Measurements from ENCODE around the gene FHDC1.

FHDC1 gene

DNA sequence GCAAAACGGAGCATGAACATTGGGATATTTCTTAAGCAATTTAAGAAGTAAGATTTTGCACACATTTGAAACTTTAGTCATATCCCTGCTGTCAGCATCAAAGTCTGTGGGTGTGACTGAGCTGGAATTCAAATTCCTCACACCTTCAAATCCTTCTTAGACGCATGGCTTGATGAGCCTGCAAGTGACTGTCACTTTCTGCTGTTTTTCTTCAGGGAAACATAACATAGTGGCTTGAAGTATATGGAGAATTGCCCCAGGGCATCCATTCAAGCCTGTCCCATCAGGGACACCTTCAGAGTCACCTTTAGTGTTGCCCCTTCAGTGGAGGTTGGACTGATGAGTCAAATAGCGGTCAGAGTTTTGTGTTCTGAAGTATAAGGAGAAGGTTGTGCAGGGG, 17.4 kb downstream of the FHDC1 start:
- TF ChIP-seq, protein P1, sequence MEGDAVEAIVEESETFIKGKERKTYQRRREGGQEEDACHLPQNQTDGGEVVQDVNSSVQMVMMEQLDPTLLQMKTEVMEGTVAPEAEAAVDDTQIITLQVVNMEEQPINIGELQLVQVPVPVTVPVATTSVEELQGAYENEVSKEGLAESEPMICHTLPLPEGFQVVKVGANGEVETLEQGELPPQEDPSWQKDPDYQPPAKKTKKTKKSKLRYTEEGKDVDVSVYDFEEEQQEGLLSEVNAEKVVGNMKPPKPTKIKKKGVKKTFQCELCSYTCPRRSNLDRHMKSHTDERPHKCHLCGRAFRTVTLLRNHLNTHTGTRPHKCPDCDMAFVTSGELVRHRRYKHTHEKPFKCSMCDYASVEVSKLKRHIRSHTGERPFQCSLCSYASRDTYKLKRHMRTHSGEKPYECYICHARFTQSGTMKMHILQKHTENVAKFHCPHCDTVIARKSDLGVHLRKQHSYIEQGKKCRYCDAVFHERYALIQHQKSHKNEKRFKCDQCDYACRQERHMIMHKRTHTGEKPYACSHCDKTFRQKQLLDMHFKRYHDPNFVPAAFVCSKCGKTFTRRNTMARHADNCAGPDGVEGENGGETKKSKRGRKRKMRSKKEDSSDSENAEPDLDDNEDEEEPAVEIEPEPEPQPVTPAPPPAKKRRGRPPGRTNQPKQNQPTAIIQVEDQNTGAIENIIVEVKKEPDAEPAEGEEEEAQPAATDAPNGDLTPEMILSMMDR (conservative IDR thresholded peaks at IDR 0.05; ENCODE audit: low read depth, low read length), result no peak
- no peak overlapping the region for H3K9ac ChIP-seq
- no peaks in the 10 kb centered on the region for H4K20me1 ChIP-seq (ENCODE audit: insufficient read depth)
- no peak overlapping the region for H2AFZ ChIP-seq (ENCODE audit: low read depth)
- no peaks in the 10 kb centered on the region for H3K4me1 ChIP-seq (ENCODE audit: low read depth, poor library complexity, severe bottlenecking)
- H3K4me2 ChIP-seq, result no peak overlapping the region
- no peaks in the 10 kb centered on the region for H3K79me2 ChIP-seq (ENCODE audit: insufficient read depth, low read depth)
- no peak overlapping the region for H3K27ac ChIP-seq
- no peaks in the 10 kb centered on the region for H3K27me3 ChIP-seq (ENCODE audit: insufficient read depth, low read depth)
- H3K4me3 ChIP-seq (IDR thresholded peaks at IDR 0.05; ENCODE audit: insufficient read depth, low read depth, low read length), result no peak overlapping the region
- no peaks in the 10 kb centered on the region for H3K36me3 ChIP-seq (ENCODE audit: insufficient read depth)

DNA sequence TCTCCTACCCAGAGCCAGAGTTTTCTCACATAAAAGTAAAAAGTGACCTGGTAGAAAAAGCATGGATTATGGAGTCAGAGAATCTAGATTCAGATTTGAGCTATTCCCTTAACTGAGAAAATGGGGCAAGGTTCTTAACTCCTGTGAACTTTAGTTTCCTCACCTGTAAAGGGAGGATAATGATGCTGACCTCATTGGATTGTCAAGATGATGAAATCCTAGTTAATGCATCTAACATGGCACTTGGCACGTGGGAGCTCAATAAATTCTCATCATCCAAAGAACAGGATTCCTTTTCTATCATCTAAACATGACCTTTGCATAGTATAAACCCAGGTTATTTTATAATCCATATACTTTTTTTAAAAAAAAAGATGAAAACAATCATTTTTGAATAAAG, 18.6 kb downstream of the FHDC1 start:
- Histone ChIP-seq H3K79me2 (ENCODE audit: insufficient read depth, low read depth) (no peaks in the 10 kb centered on the region), H3K9ac (no peak overlapping the region), H3K4me1 (ENCODE audit: low read depth, poor library complexity, severe bottlenecking) (no peaks in the 10 kb centered on the region), H3K27me3 (ENCODE audit: insufficient read depth, low read depth) (no peaks in the 10 kb centered on the region), H3K4me3 (IDR thresholded peaks at IDR 0.05; ENCODE audit: insufficient read depth, low read depth, low read length) (no peak overlapping the region), H3K4me2 (no peak overlapping the region), H2AFZ (ENCODE audit: low read depth) (no peak overlapping the region), H4K20me1 (ENCODE audit: insufficient read depth) (no peaks in the 10 kb centered on the region), H3K27ac (no peak overlapping the region), H3K36me3 (ENCODE audit: insufficient read depth) (no peaks in the 10 kb centered on the region)
- TF ChIP-seq, protein P1 (conservative IDR thresholded peaks at IDR 0.05; ENCODE audit: low read depth, low read length), result no peak

DNA sequence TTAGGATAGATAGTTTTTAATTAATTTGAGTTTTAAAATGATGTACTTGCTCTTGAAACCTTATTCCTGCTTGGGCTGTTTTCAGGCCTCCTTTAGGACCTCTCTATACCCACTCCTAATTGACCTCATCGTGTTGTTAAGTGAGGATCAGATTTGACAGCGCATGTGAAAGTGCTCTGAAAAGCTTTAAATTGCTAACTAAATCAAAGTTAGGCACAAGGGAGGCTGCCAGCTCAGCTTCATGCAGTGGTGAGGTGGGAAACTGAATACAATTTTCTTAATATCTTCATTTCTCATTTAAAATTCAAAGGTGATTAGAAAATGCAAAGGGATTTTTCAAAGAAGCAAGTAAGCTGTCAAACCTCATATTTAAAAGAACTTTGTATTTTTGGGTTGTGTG, 20.0 kb downstream of the FHDC1 start:
- H3K4me2 ChIP-seq, result no peak overlapping the region
- TF ChIP-seq, protein P1 (conservative IDR thresholded peaks at IDR 0.05; ENCODE audit: low read depth, low read length), result no peak
- H3K27me3 ChIP-seq (ENCODE audit: insufficient read depth, low read depth), result no peaks in the 10 kb centered on the region
- H2AFZ ChIP-seq (ENCODE audit: low read depth), result no peak overlapping the region
- H3K4me1 ChIP-seq (ENCODE audit: low read depth, poor library complexity, severe bottlenecking), result no peaks in the 10 kb centered on the region
- H3K4me3 ChIP-seq (IDR thresholded peaks at IDR 0.05; ENCODE audit: insufficient read depth, low read depth, low read length), result no peak overlapping the region
- no peak overlapping the region for H3K9ac ChIP-seq
- no peaks in the 10 kb centered on the region for H4K20me1 ChIP-seq (ENCODE audit: insufficient read depth)
- no peaks in the 10 kb centered on the region for H3K79me2 ChIP-seq (ENCODE audit: insufficient read depth, low read depth)
- H3K27ac ChIP-seq, result no peak overlapping the region
- H3K36me3 ChIP-seq (ENCODE audit: insufficient read depth), result no peaks in the 10 kb centered on the region

- H2AFZ ChIP-seq (ENCODE audit: low read depth), result no peak overlapping the region
- H3K27me3 ChIP-seq (ENCODE audit: insufficient read depth, low read depth), result no peaks in the 10 kb centered on the region
- TF ChIP-seq, protein P1 (conservative IDR thresholded peaks at IDR 0.05; ENCODE audit: low read depth, low read length), result no peak
- no peaks in the 10 kb centered on the region for H4K20me1 ChIP-seq (ENCODE audit: insufficient read depth)
- H3K4me2 ChIP-seq, result no peak overlapping the region
- H3K27ac ChIP-seq, result no peak overlapping the region
- H3K9ac ChIP-seq, result no peak overlapping the region
- no peaks in the 10 kb centered on the region for H3K4me1 ChIP-seq (ENCODE audit: low read depth, poor library complexity, severe bottlenecking)
- no peaks in the 10 kb centered on the region for H3K36me3 ChIP-seq (ENCODE audit: insufficient read depth)
- H3K4me3 ChIP-seq (IDR thresholded peaks at IDR 0.05; ENCODE audit: insufficient read depth, low read depth, low read length), result no peak overlapping the region
- H3K79me2 ChIP-seq (ENCODE audit: insufficient read depth, low read depth), result no peaks in the 10 kb centered on the region
These were observed 20.7 kb downstream of the FHDC1 start for GRCh38 chr4:152956650-152957436.
